ENCODE results near the gene PDE8B.

PDE8B gene

GRCh38 chr5:77208507-77209163, 1.8 kb upstream of the PDE8B start:
- Mint-ChIP-seq H3K27me3 (ENCODE audit: low read depth) (peaks cover 56% of the 10 kb centered on the region), H3K4me3 (peak overlapping the region; percentile 86 to 90 (median 89)), H3K27ac (no peak overlapping the region), H3K36me3 (ENCODE audit: low read depth) (no peaks in the 10 kb centered on the region), H3K9me3 (no peaks in the 10 kb centered on the region), H3K4me1 (peaks cover 5% of the 10 kb centered on the region)
- no peak for TF ChIP-seq CTCF (IDR thresholded peaks at IDR 0.05; ENCODE audit: unreplicated experiment in 3 of 3)

- Mint-ChIP-seq H3K4me3 (peak overlapping the region; percentile 86 to 90 (median 89)), H3K9me3 (no peaks in the 10 kb centered on the region), H3K27me3 (ENCODE audit: low read depth) (peaks cover 64% of the 10 kb centered on the region), H3K4me1 (peaks cover 5% of the 10 kb centered on the region), H3K27ac (peak overlapping the region in 1 of 3 experiments; percentile 11), H3K36me3 (ENCODE audit: low read depth) (no peaks in the 10 kb centered on the region)
- no peak for TF ChIP-seq CTCF (IDR thresholded peaks at IDR 0.05; ENCODE audit: unreplicated experiment in 3 of 3)
Measured at GRCh38 chr5:77209495-77210090, 887 bp upstream of the PDE8B start.

GRCh38 chr5:77210964-77211690, 647 bp downstream of the PDE8B start:
- H3K36me3 Mint-ChIP-seq (ENCODE audit: low read depth) = no peaks in the 10 kb centered on the region
- H3K4me3 Mint-ChIP-seq = peak overlapping the region; percentile 63 to 79 (median 74)
- TF ChIP-seq CTCF (IDR thresholded peaks at IDR 0.05; ENCODE audit: unreplicated experiment in 3 of 3) = no peak
- no peak overlapping the region for H3K27ac Mint-ChIP-seq
- peaks cover 5% of the 10 kb centered on the region for H3K4me1 Mint-ChIP-seq
- peaks cover 70% of the 10 kb centered on the region for H3K27me3 Mint-ChIP-seq (ENCODE audit: low read depth)
- no peaks in the 10 kb centered on the region for H3K9me3 Mint-ChIP-seq

GRCh38 chr5:77211691-77212047, 1.2 kb downstream of the PDE8B start:
- TF ChIP-seq CTCF (IDR thresholded peaks at IDR 0.05; ENCODE audit: unreplicated experiment in 3 of 3) = no peak
- H3K4me3 Mint-ChIP-seq = peak overlapping the region; percentile 63 to 79 (median 74)
- H3K36me3 Mint-ChIP-seq (ENCODE audit: low read depth) = no peaks in the 10 kb centered on the region
- no peak overlapping the region for H3K27ac Mint-ChIP-seq
- peaks cover 5% of the 10 kb centered on the region for H3K4me1 Mint-ChIP-seq
- no peaks in the 10 kb centered on the region for H3K9me3 Mint-ChIP-seq
- H3K27me3 Mint-ChIP-seq (ENCODE audit: low read depth) = peaks cover 66% of the 10 kb centered on the region

- Mint-ChIP-seq H3K4me3 (peak overlapping the region in 1 of 3 experiments; percentile 32), H3K9me3 (no peaks in the 10 kb centered on the region), H3K27ac (no peak overlapping the region), H3K27me3 (ENCODE audit: low read depth) (peaks cover 66% of the 10 kb centered on the region), H3K4me1 (peaks cover 5% of the 10 kb centered on the region), H3K36me3 (ENCODE audit: low read depth) (no peaks in the 10 kb centered on the region)
- no peak for TF ChIP-seq CTCF (IDR thresholded peaks at IDR 0.05; ENCODE audit: unreplicated experiment in 3 of 3)
Measured at GRCh38 chr5:77213601-77214000, 3.1 kb downstream of the PDE8B start.

Data from nephron (organoid).